Limb (tissue), 2 donors: ENCODE results near the gene CD63.
"Not testable (repeated sequence)": the region's sequence is repeated elsewhere in the genome, so short reads cannot be mapped to it uniquely, and the experiment has no call there.

ENCODE experiments used
- DNase-seq, 2 donors: peaks; one replicate each; pipeline ENCODE4 v3.0.0-alpha.2; 2016; ENCODE audit errors: extremely low spot score in 2 of 2

The CD63 gene, protein sequence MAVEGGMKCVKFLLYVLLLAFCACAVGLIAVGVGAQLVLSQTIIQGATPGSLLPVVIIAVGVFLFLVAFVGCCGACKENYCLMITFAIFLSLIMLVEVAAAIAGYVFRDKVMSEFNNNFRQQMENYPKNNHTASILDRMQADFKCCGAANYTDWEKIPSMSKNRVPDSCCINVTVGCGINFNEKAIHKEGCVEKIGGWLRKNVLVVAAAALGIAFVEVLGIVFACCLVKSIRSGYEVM

DNA sequence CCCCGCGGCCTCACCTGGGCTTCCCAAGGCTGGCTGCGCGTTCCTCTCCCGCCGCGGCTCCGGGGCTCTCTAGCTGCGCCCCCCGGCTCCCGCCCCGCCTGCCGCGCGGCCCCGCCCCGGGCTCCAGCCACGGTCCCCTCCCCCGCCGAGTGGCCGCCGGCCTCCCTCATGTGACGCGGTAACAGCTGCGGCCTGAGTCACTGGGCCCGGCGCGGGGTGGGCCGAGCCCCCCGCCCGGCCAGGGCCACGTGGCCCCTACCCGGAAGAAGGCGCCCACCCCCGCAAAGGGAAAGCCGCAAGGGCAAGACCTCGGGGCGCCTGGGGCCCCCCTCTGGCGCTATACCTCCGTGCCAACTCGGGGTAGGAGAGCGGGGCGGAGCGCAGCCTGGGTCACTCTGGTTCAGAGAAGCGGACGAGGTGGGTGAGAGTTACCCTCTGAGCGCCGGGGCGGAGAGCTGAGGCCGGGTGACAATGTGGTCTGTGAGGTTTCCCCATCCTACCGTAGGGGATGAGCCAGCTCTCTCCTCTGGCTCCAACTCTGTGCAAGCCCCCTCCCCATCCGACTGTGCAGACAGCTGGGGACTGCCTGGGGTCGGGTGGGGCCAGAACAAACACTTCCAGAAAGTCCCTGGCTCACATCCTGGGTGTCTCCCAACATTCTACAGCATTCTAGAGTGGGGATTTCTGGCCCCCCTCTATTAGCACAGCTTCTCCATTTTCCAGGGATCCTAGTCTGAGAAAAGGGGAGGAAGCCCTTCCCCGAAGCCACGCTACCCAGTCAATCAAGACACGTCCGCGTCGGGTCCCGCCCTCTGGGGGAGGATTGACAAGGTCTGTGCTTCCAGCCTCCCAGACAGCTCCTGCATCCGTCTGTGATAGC lies at the start of gene CD63:
Gene CD63, minus strand, starts transcription at position 71 of the 880 bp plus-strand sequence. CDS start 668 bp downstream, outside the sequence.
- DNase-seq = peak; percentile 93 to 94

DNA sequence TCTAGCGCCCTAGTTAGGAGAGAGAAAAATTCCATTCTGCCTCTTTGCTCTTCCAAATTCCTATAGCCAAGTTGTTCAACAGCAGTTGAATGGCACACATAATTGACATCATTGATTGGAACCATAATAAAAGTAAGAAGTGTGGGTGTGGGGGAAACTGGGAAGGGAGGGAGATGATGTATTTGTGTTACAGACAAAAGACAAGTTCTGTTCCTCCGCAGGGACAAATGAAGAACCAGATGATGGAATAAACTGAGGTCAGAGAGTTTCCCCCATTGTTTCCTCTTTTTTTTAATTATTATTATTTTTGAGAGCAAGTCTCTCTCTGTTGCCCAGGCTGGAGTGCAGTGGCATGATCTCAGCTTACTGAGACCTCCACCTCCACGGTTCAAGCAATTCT lies 49.0 kb upstream of the CD63 start:
- no peak for DNase-seq

DNA sequence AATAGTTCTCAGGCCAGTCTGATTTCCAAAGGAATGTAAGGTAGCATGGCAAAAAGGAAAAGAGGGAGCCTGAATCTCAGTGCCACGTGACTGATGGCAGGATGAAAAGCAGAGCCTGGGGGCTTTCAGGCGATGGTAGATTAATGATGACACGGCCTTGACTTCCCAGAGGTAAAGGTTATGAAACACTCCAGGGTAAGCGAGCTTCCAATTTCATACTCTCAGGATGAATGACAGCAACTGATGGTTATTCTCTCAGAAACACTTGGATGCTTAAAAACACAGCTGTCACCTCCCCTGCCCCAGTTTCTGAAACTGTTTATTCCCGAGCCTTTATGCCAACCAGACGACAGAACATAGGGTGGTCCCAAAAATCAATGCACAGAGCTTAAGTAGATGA lies 42.9 kb upstream of the CD63 start:
- peak in 1 of 2 donors; percentile 15 for DNase-seq

DNA sequence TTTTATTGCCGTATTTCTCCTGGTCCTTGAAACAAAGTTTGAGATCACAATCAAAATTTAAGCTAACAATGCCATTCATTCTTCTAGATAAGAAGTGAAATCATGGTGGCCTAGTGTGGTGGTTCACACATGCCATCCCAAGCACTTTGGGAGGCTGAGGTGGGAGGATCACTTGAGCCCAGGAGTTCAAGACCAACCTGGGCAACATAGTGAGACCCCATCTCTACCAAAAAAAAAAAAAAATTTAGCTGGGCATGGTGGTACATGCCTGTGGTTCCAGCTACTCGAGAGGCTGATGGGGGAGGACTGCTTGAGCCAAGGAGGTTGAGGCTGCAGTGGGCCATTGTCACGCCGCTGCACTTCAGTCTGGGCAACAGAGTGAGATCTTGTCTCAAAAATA lies 38.3 kb upstream of the CD63 start:
- no peak for DNase-seq

DNA sequence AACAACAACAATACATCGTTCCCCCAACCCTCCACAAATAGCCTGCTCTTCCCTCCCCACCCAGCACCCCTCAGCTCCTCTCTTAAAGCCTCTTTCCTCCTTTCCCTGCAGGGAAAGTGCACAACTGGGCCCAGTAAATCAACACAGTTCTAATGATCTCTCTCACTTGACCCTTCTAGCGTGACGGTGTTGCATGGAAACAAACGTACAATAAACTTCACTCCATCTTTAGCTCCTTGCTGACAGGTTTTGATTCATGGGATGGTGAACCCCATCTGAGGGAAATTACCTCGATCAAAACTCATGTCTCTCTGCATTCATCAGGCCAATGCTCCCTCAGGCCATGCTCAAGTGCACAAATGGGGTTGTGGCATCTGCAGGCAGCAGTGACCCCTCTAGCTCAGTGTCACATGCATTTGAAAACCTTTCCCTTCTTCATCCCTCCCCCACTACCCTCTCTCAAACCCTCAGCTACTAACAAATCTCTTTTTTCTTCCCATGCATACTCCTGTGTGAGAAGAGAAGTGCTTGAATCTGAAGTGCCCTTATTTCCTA lies 37.0 kb upstream of the CD63 start:
- no peak for DNase-seq

DNA sequence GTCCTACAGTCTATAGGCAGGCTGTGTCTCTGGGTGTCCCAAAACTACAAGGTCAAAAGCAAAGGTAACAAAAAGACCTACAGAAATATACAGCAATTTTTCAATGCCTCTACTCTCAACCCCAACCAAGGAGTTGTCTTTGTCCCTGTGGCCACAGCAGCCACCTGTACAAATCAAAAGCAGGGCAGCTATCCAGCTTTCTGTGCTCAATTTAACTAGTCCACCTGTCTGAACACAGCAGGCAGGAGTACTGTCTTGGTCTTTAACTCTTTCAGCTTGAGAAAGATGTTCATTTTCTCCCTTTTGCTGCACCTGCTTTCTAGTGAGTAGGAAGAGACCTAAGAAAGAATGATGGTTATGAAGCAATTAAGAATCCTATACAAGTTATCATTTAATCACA lies 33.8 kb upstream of the CD63 start:
- no peak for DNase-seq

DNA sequence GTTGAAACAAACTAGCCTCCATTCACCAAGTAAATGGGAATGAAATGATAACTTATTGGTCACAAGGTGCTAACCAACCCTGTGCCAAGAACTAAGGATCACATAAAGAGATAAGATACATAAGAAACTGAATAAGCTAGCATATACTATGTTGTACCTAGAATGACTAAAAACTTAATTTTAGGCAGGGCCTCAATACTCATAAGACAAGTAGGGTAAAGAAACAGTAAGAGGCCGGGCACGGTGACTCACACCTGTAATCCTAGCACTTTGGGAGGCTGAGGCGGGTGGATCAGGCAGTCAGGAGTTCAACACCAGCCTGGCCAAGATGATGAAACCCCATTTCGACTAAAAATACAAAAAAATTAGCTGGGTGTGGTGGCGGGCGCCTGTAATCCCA lies 31.9 kb upstream of the CD63 start:
- no peak for DNase-seq

DNA sequence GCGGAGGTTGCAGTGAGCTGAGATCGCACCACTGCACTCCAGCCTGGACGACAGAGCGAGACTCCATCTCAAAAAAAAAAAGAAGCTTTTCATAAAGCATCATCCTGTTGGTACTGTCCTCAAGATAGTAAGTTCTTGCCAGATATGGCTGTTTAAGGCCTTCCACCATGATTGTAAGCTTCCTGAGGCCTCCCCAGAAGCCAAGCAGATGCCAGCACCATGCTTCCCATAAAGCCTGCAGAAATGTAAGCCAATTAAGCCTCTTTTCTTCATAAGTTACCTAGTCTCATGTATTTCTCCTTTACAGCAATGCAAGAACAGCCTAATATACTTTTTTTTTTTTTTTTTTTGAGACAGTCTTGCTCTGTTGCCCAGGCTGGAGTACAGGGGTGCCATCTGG lies 29.8 kb upstream of the CD63 start:
- DNase-seq = not testable (repeated sequence)

DNA sequence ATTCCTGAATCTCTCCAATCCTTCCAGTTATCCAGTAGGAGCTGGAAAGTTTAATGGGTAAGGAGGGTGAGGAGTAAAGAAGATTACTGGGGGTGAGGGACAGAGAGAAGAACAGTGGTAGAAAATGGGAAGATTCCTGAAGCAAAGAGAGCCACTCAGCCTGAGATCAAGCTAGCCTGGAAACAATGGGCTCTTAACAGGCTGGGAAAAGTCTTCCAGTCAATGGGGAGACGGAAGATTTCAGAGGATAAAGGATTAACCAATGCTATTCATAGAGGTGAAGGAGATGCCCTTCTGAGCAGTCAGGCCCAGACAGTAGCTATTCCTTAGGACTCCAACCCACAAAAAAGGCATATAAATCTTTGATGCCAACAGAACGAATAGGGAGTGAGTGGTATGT lies 28.9 kb upstream of the CD63 start:
- DNase-seq = no peak

DNA sequence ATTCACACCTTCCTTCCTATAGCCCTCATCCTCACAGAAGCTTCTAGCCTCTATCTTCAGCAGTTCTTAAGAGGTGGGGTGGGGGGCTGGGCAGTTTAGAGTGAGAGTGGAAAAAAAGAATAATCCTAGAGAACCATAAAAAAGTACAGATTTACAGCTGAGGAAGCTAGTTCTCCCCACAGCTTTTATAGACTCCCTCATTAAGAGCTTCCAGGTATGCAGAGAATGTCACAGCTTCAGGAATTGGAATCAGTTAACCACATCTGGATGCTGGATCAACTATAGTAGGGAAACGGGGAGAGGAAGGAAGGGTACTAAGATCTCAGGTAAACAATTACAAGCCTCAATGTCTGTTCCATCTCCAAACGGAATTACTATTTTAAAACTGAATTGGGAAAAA lies 26.4 kb upstream of the CD63 start:
- no peak for DNase-seq

DNA sequence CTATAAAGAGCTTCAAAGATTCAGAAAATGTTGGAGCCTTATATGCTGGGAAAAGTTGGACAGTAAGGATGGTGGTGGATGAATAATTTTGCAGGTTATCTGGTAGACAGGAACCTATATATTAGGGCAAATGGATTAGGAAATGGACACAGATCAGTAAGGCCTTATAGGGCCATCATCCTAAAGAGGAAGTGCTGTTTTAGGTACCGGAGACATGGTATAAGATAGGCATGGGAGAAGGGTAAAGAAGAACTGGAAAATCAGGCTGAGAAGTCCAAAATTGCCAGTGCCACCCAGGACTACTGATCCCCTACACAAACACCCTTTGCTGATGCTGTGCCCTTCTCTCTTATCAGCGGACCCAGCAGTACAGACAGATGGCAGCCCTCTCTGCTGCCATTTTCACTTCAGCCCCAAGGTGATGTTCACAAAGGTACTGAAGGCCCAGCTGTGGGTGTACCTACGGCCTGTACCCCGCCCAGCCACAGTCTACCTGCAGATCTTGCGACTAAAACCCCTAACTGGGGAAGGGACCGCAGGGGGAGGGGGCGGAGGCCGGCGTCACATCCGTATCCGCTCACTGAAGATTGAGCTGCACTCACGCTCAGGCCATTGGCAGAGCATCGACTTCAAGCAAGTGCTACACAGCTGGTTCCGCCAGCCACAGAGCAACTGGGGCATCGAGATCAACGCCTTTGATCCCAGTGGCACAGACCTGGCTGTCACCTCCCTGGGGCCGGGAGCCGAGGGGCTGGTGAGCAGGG lies 19.6 kb upstream of the CD63 start:
- DNase-seq = no peak

DNA sequence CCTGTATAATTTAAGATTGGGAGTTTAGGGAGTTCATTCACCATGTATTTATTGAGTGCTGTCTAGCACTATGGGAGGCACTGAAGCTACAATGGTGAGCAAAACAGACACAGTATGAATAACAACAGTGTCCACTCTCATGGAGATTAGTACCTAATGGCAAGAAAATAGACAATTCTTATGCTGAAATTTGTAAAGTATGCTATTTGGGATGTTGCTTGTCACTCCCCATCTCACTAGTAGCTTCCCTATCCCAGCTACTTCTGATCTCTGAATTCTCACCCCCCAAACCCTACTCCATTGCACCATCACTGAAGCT lies 18.1 kb upstream of the CD63 start:
- no peak for DNase-seq

DNA sequence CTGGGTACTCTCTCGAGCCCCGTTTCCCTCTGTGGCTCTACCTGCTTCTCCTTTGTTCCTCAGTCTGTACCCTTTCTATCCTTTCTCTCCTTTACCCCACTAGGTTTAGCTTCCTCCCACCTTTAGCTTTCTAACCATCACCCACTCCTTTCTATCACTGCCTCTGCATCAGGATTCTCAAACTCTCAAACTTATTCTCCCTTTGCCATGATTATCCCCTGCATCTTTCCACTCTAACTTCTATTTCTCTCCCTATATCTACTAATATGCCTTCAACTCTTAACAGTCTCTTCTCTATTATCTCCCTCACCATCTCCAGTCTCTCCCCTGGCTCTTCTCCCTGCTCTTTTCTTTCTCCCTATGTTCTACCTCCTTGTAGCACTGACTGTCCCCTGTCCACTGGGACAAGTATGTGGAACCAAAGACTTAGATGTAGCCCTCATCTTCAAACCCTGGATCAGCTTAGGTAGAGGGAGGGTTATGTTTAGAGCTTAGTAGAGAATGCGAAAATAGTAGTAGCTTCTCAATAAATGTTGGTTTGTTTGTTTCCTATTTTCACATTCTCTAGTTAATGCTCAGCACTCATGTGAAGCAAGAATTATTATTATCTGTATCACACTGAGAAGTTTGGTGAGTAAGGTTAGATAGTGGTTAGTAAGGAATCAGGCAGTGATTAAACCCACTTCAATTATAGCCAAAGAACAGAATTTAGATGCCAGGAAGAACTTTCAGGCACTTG lies 17.5 kb upstream of the CD63 start:
- DNase-seq = no peak

DNA sequence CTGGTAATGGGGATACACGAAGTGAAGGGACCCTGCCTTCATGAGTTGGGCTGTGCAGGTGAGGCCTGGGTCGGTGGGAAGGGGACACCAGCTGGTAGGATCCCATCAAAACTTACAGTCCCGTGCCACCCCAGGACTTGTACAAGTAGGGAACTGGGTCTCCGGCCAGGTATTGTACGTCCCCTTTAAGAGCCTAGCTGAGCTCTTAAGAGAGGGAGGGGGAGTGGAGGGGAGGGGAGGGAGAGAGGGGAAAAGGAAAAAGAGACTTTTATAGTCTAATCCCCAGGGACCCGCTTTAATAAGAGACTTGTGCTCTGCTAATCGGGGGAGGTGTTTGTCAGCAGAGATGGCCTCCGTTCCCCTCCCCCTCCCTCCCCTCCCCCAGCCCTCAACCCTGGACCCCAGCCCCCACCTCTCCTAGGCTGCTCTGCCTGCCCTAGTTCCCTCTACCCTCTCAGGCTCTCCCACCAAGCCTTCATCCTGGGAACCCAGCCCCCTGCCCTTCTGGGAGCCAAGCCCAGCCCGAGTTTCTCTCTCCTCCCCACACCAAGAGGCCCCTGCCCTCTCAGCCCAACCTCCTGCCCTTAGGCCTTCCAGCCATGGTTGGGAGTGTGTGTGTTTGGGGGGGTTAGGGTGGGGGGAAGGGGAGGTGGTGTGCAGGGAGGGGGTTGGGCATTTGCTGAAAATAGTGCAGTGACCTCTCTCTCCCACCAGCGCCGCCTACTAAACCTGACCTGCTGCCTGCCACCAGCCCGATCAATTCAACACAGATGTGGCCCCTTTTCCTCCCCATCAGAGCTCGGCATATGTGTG lies 16.8 kb upstream of the CD63 start:
- DNase-seq = peak; percentile 77

DNA sequence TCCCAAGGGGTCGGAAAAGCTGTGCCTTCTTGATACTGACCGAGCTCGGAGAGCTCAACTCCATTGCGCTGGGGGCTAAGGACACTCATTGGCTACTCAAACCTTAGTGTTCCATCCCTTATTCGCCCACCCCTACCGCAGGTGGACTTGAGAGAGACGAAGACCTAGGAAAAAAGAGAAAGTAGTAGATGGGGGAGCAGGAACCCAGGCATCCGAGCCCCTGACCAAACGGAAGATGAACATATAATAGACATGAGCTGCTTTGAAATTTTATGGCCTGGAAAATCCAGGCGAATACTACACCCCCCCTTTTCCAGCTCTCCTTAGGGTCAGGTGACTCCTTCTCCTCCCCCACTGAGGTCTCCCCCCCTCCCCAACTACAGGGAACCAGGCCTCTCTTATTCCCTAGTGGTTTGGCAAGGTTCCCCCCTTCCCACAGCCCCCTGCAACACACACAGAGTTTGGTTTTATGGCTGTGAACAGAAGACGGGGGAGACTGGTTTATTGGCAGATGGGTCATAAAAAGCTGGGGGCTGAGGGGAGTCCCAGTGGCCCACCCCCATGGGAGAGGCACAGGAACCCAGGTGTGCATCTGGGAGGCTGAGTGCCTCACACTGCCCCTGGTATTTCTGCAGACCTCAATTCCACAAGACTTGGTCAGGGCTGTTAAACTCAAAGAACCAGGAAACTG lies 15.7 kb upstream of the CD63 start:
- DNase-seq = peak in 1 of 2 donors; percentile 48

DNA sequence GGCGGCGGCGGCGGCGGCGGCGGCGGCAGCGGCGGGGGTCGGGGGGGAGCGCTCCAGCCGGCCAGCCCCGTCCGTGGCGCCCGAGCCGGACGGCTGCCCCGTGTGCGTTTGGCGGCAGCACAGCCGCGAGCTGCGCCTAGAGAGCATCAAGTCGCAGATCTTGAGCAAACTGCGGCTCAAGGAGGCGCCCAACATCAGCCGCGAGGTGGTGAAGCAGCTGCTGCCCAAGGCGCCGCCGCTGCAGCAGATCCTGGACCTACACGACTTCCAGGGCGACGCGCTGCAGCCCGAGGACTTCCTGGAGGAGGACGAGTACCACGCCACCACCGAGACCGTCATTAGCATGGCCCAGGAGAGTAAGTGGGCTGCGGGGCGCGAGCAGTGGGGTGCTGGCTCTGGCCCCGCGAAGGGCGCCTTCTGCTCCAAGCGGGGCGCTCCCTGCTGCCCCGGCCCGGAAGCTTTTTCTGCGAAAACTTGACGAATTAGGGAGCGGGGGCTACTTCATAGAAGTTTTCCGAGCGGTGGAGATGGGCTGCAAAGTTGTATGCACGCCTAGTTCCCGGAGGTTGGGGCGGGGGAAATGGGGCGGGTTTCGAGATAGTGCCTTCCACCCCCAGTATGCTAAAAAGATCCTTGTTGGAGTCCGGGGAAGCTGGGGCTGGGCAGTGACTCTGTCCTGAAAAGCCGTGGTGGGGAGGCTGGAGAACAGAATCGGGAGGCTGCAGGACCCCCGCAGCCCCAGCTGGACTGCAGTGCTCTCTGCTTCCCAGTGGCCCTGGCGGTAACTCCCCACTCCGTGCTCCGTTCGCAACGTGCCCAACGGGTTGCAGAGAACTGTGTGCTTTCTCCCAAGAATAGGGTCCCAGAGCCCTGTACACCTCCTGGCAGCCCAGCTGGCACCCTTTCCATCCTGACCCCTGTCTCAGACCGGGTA lies 14.9 kb upstream of the CD63 start:
- DNase-seq = peak; percentile 52 to 53

DNA sequence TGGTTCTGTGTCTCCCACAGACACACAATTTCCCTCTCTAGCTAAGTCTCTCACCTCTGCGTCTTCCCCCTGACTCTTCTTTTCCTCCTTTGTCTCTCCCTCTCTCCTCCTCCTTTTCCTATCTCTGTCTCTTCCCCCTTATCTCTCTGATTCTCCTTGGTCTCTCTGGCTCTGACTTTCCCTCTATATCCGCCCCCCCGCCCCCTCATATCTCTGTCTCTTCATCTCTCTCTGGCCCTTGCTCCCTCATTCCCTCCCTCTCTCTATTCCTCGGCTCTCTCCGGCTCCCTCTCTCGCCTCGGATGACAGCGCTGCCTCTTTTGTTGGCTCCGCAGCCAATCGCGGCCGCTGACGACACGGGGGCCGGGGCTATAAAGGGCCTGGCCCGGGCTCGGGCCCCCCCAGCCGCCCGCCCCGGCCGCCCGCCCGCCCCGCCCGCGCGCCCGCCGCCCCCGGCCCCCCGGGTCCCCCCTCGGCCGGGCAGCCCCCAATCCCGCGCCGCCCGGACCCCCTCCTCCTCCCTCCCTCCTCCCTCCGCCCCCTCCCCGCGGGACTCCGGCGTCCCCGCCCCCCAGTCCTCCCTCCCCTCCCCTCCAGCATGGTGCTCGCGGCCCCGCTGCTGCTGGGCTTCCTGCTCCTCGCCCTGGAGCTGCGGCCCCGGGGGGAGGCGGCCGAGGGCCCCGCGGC lies 14.1 kb upstream of the CD63 start, which contains the start of gene GDF11:
Gene GDF11, plus strand, starts transcription at position 404 of the 687 bp plus-strand sequence. Its CDS starts 195 bp downstream, at position 599.
- peak; percentile 88 to 91 for DNase-seq
